ENCODE data around the gene LMBR1L. TPM values are rescaled to one million over a fixed set of nuclear protein-coding genes. Genes with fewer than 3 reads are reported as not detected.
A peak's percentile ranks its signal among the peaks of the same experiment; 100 is the strongest.

The LMBR1L gene
- total RNA-seq, 4 donors from 2014 or later = 11.1 to 27.2 (median 15.9) TPM

GRCh38 chr12:49093792-49094159 is 16.9 kb downstream of the LMBR1L start:
- peak overlapping the region in 3 of 4 donors; percentile 30 to 40 (median 35) for H3K4me3 ChIP-seq
- H3K27ac ChIP-seq = no peak overlapping the region
- intact Hi-C loops (cut with DNase I; ENCODE audit: low total_unique reads) (no loop called here), in situ Hi-C loops (cut with MboI; ENCODE audit: low sequenced_read_pairs in 4 of 4) (loop anchor here in 1 of 4 donors (25.0 kb wide), 1 partner anchor 144 kb away; no protein-coding TSS in a partner anchor)
- DNase-seq (no peak), ATAC-seq (no peak)
- peaks cover 57 to 59% (median 58%) of the 10 kb centered on the region in 3 donors for H3K27me3 ChIP-seq
- peaks cover 0 to 16% of the 10 kb centered on the region in 2 donors for H3K36me3 ChIP-seq
- TF ChIP-seq POLR2A (IDR thresholded peaks at IDR 0.05) (no peak), CTCF (IDR thresholded peaks at IDR 0.05 in 4 of 5, conservative IDR thresholded peaks at IDR 0.05 in 1 of 5) (no peak)
- peaks cover 30 to 31% of the 10 kb centered on the region in 2 donors for H3K4me1 ChIP-seq
- H3K9me3 ChIP-seq = no peaks in the 10 kb centered on the region

- peaks cover 57 to 63% (median 60%) of the 10 kb centered on the region in 3 donors for H3K27me3 ChIP-seq
- TF ChIP-seq POLR2A (IDR thresholded peaks at IDR 0.05) (no peak), CTCF (IDR thresholded peaks at IDR 0.05 in 4 of 5, conservative IDR thresholded peaks at IDR 0.05 in 1 of 5) (no peak)
- peaks cover 30 to 31% of the 10 kb centered on the region in 2 donors for H3K4me1 ChIP-seq
- no peaks in the 10 kb centered on the region for H3K9me3 ChIP-seq
- DNase-seq = no peak
- H3K27ac ChIP-seq = no peak overlapping the region
- peaks cover 0 to 12% of the 10 kb centered on the region in 2 donors for H3K36me3 ChIP-seq
- H3K4me3 ChIP-seq = no peak overlapping the region
- intact Hi-C loops (cut with DNase I; ENCODE audit: low total_unique reads) (no loop called here), in situ Hi-C loops (cut with MboI; ENCODE audit: low sequenced_read_pairs in 4 of 4) (loop anchor here in 1 of 4 donors (25.0 kb wide), 1 partner anchor 144 kb away; no protein-coding TSS in a partner anchor)
- no peak for ATAC-seq
Observed at GRCh38 chr12:49092816-49093406, 17.7 kb downstream of the LMBR1L start.

GRCh38 chr12:49092086-49092815 is 18.4 kb downstream of the LMBR1L start:
- TF ChIP-seq POLR2A (IDR thresholded peaks at IDR 0.05) = no peak
- peak in 1 of 5 experiments; percentile 28 for TF ChIP-seq CTCF (IDR thresholded peaks at IDR 0.05 in 4 of 5, conservative IDR thresholded peaks at IDR 0.05 in 1 of 5)
- in situ Hi-C loops (cut with MboI; ENCODE audit: low sequenced_read_pairs in 4 of 4) (loop anchor here in 1 of 4 donors (25.0 kb wide), 1 partner anchor 145 kb away; no protein-coding TSS in a partner anchor), intact Hi-C loops (cut with DNase I; ENCODE audit: low total_unique reads) (no loop called here)
- H3K4me1 ChIP-seq = peaks cover 25 to 31% of the 10 kb centered on the region in 2 donors
- peaks cover 0 to 7% of the 10 kb centered on the region in 2 donors for H3K36me3 ChIP-seq
- ATAC-seq (no peak), DNase-seq (no peak)
- H3K9me3 ChIP-seq = no peaks in the 10 kb centered on the region
- peak overlapping the region in 3 of 4 donors; percentile 10 to 29 (median 28) for H3K4me3 ChIP-seq
- peaks cover 57 to 63% (median 60%) of the 10 kb centered on the region in 3 donors for H3K27me3 ChIP-seq
- no peak overlapping the region for H3K27ac ChIP-seq

GRCh38 chr12:49091836-49092085 is 18.9 kb downstream of the LMBR1L start:
- intact Hi-C loops (cut with DNase I; ENCODE audit: low total_unique reads) = no loop called here
- H3K27ac ChIP-seq = no peak overlapping the region

More at GRCh38 chr12:49091836-49092085, 18.9 kb downstream of the LMBR1L start:
- Histone ChIP-seq H3K4me3 (peak overlapping the region in 3 of 4 donors; percentile 10 to 29 (median 28)), H3K36me3 (peaks cover 0 to 2% of the 10 kb centered on the region in 2 donors), H3K27me3 (peaks cover 57 to 63% (median 60%) of the 10 kb centered on the region in 3 donors), H3K9me3 (no peaks in the 10 kb centered on the region), H3K4me1 (peaks cover 25 to 31% of the 10 kb centered on the region in 2 donors)
- no peak for DNase-seq
- no peak for TF ChIP-seq CTCF (IDR thresholded peaks at IDR 0.05 in 4 of 5, conservative IDR thresholded peaks at IDR 0.05 in 1 of 5)
- TF ChIP-seq POLR2A (IDR thresholded peaks at IDR 0.05) = no peak
- no peak for ATAC-seq
- in situ Hi-C loops (cut with MboI; ENCODE audit: low sequenced_read_pairs in 4 of 4) = loop anchor here in 1 of 4 donors (25.0 kb wide), 1 partner anchor 146 kb away; no protein-coding TSS in a partner anchor
